Activated CD4-positive, CD25-positive, alpha-beta regulatory T cell treated with anti-CD3 and anti-CD28 coated beads, Interleukin-2, amount 50 U/mL, for 24 hours (primary cell): Measurements from ENCODE around the gene C2orf80.
"Not testable (repeated sequence)": the region's sequence is repeated elsewhere in the genome, so short reads cannot be mapped to it uniquely, and the experiment has no call there.

Experiments used
- ATAC-seq, 2 donors: fragments of 150-1000 bp; cut with Tn5 transposase; one replicate each; pipeline ENCODE4 v1.10.0; 2021; ENCODE audit warnings: mild to moderate bottlenecking in 1 of 2, moderate library complexity in 1 of 2

Gene C2orf80

GRCh38 chr2:208175840-208176153 is 14.0 kb downstream of the C2orf80 start:
- ATAC-seq = no peak

GRCh38 chr2:208175069-208175839 is 14.6 kb downstream of the C2orf80 start:
- peak; percentile 90 to 91 for ATAC-seq

GRCh38 chr2:208174144-208174543 is 15.7 kb downstream of the C2orf80 start:
- ATAC-seq = no peak

- ATAC-seq = no peak
Observed at GRCh38 chr2:208172125-208172524, 17.7 kb downstream of the C2orf80 start.

GRCh38 chr2:208164951-208165755 is 24.7 kb downstream of the C2orf80 start:
- no peak for ATAC-seq

GRCh38 chr2:208163489-208163888 is 26.3 kb downstream of the C2orf80 start, which contains the start of gene CRYGA:
TSS of gene CRYGA (minus strand) at chr2:208163589. CDS start at chr2:208163556, 33 bp downstream.
- ATAC-seq = no peak

GRCh38 chr2:208156439-208156838 is 33.4 kb downstream of the C2orf80 start:
- no peak for ATAC-seq

GRCh38 chr2:208153156-208153555 is 36.7 kb downstream of the C2orf80 start:
- ATAC-seq = no peak

GRCh38 chr2:208150956-208151355 is 38.9 kb downstream of the C2orf80 start:
- ATAC-seq = no peak

- ATAC-seq = no peak
Observed at GRCh38 chr2:208150094-208150493, 39.7 kb downstream of the C2orf80 start.

- no peak for ATAC-seq
Observed at GRCh38 chr2:208148803-208149202, 41.0 kb downstream of the C2orf80 start.

GRCh38 chr2:208147759-208148158 is 42.1 kb downstream of the C2orf80 start:
- ATAC-seq = no peak

GRCh38 chr2:208147008-208147407 is 42.8 kb downstream of the C2orf80 start:
- ATAC-seq = no peak

GRCh38 chr2:208146006-208146405 is 43.8 kb downstream of the C2orf80 start, which contains the start of gene CRYGB:
TSS of gene CRYGB (minus strand) at chr2:208146158. CDS start at chr2:208146120, 38 bp downstream.
- ATAC-seq = no peak

GRCh38 chr2:208142925-208143799 is 46.7 kb downstream of the C2orf80 start:
- no peak for ATAC-seq

- no peak for ATAC-seq
Observed at GRCh38 chr2:208142240-208142924, 47.4 kb downstream of the C2orf80 start.

- ATAC-seq = no peak
Observed at GRCh38 chr2:208139447-208139846, 50.4 kb downstream of the C2orf80 start.

GRCh38 chr2:208138334-208138733 is 51.5 kb downstream of the C2orf80 start:
- ATAC-seq = not testable (repeated sequence)

GRCh38 chr2:208136716-208137094 is 53.1 kb downstream of the C2orf80 start:
- no peak for ATAC-seq

GRCh38 chr2:208135794-208136715 is 53.8 kb downstream of the C2orf80 start:
- ATAC-seq = no peak

GRCh38 chr2:208134928-208135586 is 54.8 kb downstream of the C2orf80 start:
- ATAC-seq = no peak
